Posterior vena cava (tissue), 2 donors: ENCODE data around the gene OTOS. TPM values are rescaled to one million over a fixed set of nuclear protein-coding genes. Genes with fewer than 3 reads are reported as not detected.
A peak's percentile ranks its signal among the peaks of the same experiment; 100 is the strongest.

ENCODE experiments used
- DNase-seq: peaks from one replicate; pipeline ENCODE4 v3.0.0-alpha.2; 2020; ENCODE audit warnings: low spot score
- intact Hi-C, 2 donors: fragments of 100-400 bp; cut with DNase I; formaldehyde crosslinking; loops; one replicate each; pipeline versions ENCODE4 v1.14.1 to v1.14.2; 2022 to 2023
- total RNA-seq, 2 donors: library from RNA; stranded (reverse); fragmentation: NEBNext Ultra II Directional; extraction: Animal tissue kit (Norgen Biotek cat#: 25700); gene quantifications; one replicate each; pipeline ENCODE4 v1.2.1, GENCODE V29; 2021
- donor health status: DM: yes; HTN: yes; CAD: no.
- donor health status: DM: yes; HTN: yes; CAD: no.

OTOS gene
- total RNA-seq, 2 donors from 2014 or later = not detected

DNA sequence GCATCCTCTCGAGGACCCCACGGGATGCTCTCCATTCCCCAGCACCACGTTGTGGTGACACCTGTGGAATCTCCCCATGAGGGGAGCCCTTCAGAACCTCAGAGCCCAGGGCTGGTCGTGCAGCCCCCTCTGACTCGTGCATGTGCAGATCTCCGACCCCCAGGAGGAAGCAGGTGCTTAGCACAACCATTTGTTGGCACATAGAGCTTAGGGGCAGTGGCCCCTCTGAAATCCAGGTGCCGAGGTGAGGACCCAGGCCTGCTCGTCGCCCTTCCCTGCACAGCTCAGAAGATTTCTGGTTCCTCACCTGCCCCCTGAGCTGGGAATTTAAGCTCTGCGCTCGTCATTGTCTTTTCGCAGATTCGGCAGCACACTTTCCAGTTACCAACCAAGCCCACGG, 1.3 kb upstream of the OTOS start:
- intact Hi-C loops = loop anchor here in 1 of 2 donors (5.0 kb wide), 1 partner anchor 84 kb away; no protein-coding TSS in a partner anchor
- DNase-seq = peak; percentile 61

DNA sequence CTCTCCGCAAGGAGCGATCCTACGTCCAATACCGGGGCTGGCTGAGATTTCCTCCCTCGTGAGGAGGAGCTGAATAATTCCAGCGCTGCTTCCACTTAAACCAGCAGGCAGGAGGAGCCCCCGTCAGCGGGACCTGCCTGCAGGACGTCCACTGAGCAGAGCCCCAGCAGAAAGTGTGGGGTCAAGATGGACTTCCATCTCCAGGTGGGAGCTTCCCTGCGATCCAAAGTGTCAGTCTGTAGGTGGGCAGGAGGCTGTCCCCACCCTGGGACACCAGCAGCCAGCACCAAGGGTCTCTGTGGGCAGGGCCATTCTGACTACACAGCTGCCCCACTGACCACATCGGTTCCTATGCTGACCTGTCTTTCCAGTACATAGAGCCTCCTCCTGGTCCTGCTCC, 462 bp upstream of the OTOS start:
- peak; percentile 36 for DNase-seq
- intact Hi-C loops = loop anchor here in 1 of 2 donors (5.0 kb wide), 1 partner anchor 84 kb away; no protein-coding TSS in a partner anchor

- peak; percentile 75 for DNase-seq
- intact Hi-C loops = loop anchor here in 1 of 2 donors (5.0 kb wide), 1 partner anchor 83 kb away; no protein-coding TSS in a partner anchor
Measured at GRCh38 chr2:240139666-240140393, 628 bp downstream of the OTOS start.

DNA sequence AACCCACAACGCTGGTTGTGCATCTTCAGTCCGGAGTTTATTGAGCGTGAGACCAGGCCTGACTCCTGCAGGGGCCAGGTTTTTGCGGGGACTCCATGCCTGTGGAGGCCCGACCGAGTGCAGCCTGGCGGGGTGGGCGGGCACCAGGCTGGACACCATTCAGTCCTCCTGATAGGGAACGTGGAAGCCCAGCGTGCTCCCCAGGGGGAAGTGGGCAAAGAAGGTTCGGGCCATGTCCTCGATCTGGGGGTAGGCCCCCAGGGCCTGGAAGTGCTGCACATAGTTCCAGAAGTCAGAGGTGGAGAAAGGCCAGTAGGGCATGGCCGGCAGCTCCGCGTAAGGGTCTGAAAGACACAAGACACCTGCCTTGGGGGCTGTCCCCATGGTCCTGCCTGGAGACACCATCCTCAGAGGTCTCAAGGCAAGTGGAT, 1.4 kb downstream of the OTOS start:
- DNase-seq = peak; percentile 73
- intact Hi-C loops = no loop called here

- intact Hi-C loops = no loop called here
- DNase-seq = peak; percentile 51
Measured at GRCh38 chr2:240138254-240138984, 2.0 kb downstream of the OTOS start.

- intact Hi-C loops = no loop called here
- DNase-seq = peak; percentile 56
Measured at GRCh38 chr2:240137596-240138253, 2.7 kb downstream of the OTOS start.

GRCh38 chr2:240136671-240137292, 3.7 kb downstream of the OTOS start:
- intact Hi-C loops = no loop called here
- no peak for DNase-seq

DNA sequence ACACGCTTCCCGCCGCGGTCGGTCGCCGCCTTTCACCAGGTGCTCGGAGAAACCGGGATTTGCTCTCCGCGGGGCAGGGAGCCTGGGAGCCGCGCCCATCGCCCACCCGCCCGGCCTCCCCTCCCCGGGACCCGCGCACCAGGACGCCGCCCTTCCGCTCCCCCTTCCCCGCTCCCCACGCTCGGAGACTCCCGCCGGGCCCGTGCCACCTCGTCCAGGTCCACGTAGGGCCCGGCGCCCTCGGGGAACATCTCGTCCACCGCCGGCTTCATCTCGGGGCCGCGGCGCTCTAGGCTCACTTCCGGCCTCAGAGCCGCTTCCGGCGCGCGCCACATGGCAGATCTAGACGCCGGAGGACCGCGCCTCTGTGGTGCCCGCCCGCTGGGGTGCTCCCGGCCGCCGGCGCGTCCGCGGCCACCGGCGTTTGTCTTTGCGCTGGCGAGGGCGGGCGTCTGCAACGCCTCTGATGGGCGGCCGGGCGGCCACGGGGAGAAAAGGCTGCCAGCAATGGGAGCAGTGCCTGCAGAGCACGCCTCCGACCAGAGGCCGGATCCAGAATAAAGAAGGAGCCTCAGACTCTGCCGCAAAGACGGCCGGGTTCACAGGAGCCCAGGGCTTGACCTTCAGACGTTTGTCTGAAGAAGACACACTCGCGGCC, 4.3 kb downstream of the OTOS start, which contains the start of gene COPS9:
COPS9 (minus strand) TSS at position 293 of the 658 bp plus-strand sequence; CDS start at position 272, 21 bp downstream.
- peak; percentile 97 for DNase-seq
- intact Hi-C loops = no loop called here

DNA sequence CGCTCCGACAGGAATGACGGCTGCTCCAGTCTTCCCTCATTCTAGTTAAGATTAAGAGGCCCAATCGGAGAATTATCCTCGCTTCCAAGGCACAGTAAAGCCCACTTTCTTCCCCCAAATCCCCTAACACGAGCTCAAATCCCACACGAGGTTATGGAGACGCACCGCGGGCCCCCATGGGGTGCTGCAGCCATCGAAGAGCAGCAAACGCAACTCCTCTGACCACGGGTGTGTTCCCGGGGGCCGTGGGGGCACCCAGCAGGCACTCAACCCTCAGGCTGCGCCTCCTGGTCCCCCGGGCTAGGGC, 4.8 kb downstream of the OTOS start:
- intact Hi-C loops = no loop called here
- no peak for DNase-seq

- intact Hi-C loops = no loop called here
- DNase-seq = peak; percentile 69
Measured at GRCh38 chr2:240134956-240135520, 5.4 kb downstream of the OTOS start.

DNA sequence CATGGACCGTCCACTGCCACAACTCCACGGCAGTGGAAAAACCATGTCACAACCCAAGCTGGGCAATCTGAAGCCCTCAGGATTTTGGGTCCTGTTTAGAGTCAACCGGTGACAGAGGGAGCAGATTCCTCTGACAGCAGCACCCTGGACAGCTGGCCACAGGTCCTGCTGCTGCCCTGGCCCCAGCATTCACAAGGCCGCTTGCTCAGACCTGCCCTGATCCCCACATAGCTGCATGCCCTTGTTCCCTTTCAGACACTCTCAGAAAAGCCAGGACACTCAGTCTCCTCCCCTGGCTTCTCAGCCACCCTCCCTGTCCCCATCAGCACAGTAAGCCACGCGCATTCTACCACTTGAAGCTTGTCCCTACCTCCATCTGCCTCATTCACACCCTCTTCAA, 6.0 kb downstream of the OTOS start:
- peak; percentile 38 for DNase-seq
- intact Hi-C loops = no loop called here

GRCh38 chr2:240133401-240133800, 7.1 kb downstream of the OTOS start:
- peak; percentile 13 for DNase-seq

DNA sequence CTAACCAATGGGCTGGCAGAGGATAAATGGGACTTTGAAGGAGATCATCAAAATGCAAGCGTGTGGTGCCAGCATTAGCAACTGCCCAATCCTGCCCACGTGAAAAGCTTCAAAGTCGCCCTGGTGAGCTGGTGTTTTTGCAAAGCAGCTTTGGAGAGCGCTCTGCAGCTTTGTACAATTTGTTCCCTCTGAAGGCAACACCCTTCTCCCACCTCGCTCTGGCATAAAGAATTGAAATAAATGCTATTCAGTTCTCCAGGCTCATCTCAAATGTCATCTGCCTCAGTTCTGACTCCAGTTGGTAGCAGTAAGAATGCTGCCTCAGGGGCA, 7.8 kb downstream of the OTOS start:
- peak; percentile 7 for DNase-seq
- intact Hi-C loops = no loop called here

More at GRCh38 chr2:240133401-240133800, 7.1 kb downstream of the OTOS start:
- intact Hi-C loops = no loop called here

DNA sequence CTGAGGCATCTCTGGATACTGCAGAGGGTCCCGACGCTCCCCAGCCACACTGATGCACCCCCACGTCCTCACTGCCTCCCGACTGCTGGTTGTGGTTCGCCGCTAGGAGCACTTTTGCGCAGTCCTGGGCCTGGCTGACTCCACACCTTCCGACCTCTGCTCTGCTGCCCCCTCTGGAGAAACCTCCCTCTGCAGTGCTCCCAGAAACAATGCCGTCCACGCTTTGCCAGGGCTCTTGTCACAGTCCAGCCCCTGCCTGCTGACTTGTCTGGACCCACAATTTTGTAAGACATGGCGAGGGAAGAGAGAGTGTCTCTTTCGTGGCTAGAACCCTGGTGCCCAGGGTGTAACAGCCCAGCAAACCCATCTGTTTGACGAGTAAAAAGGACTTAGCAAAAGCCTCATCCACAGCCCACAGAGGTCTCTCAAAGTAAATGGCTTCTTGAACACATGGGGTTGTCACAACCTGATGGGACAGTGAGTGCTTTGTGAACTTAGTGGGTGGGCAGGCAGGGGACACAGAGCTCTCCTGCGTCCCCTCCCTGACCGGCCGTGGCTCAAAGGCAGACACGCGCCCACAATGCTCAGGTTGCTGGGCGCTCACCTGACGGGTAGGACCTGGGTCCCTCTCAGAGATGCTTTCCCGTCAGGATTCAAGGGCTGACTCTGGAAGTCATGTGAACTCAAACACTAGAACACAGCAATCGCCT, 8.4 kb downstream of the OTOS start:
- peak; percentile 58 for DNase-seq
- intact Hi-C loops = no loop called here

- intact Hi-C loops = no loop called here
- DNase-seq = peak; percentile 62
Measured at GRCh38 chr2:240131296-240131695, 9.2 kb downstream of the OTOS start.

DNA sequence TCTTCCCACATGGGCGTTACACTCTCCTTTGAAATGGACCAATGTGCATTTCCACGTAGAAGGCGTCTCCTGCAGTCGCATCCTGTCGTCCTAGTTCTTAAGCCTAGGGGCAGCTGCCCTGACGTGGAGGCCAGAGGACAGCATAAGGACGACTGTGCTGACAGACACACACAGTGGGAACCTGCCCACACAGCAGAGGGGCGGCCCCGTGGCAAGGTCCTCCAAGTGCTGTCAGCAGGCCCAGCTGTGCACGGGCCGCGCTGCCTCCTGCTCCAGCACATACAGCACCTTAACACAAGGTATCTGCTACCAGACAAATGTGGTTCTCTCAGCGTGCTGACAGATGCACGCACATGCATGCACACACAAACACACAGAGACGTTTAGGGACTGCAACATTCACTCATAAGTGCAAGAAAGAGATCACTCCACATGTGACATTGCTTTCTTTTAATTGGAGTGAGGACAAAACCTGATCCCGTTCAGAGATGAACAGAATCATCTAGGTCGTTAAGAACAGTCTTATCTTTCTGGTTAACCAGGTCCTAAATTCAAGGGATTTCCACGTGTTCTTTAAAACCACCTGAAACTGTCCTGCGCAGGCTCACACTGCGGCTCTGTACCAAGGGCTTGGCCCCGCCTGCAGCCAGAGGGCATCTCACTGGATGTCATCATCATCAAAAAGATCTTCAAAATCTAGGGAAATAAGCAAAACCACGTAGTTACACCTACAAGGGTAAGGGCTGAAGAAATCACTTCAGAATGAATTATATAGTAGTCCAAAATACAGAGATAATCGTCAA, 9.9 kb downstream of the OTOS start:
- peak; percentile 74 for DNase-seq
- intact Hi-C loops = no loop called here

DNA sequence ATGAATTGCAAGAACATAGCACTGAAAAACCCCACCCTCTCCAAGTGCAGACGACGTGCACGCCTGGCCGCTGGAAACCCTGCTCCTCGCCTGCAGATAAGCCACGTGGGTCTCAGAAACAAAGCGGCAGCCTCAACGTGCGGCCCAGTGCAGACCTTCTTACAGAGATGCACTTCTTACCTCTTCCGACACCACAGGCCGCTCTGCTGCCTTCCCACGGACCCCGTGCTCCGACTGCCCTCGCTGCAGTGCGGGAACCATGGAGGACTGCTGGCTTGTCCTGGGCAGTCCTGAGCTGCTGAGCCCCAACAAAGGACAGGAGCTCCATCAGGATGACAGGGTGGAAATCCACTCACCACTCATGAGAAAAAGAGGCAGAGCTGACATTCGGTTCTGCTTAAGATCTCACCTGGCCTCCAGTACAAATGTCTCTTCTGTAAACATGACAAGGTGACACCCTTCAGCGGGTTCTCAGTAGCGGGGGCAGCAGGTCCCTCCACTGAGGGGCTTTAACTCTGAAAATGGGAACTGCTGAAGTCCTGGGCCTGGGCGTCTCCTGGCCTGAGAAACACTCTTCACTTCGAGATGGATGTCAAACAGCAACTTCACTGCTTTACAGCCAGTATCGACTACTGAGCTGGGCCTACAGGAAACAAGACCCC, 10.6 kb downstream of the OTOS start:
- intact Hi-C loops = no loop called here
- peak; percentile 70 for DNase-seq
